C4-2B (cell line): ENCODE results near the gene OR4D11.

Source experiments
- ZFX ChIP-seq: fragments of 450-650 bp; IDR thresholded peaks from 2 replicates; pipeline ENCODE4 v1.6.1; 2017
- TF ChIP-seq, protein P1 (sequence below): fragments of 450-650 bp; conservative IDR thresholded peaks from 2 replicates; pipeline ENCODE4 v1.5.1; 2017; ENCODE audit warnings: mild to moderate bottlenecking

DNA sequence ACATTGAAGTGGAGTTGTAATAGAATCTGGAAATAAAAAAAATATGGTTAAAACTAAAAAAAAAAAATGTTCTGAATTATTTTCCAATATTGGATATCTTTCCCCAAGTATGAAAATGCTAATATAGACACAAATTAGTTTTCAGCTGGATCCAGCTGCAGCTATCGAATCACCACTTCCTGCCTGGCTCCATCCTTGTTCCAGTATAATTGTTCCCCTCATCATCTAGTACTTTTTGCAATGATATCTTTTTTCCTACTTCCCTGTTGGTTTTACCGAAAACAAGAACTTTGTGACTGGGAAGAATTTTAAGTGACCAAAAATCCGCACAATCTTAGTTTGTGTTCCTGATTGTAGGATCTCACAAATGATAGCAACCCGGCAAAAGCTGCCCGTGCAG is 17.4 kb downstream of the OR4D11 start:
- TF ChIP-seq, protein P1, sequence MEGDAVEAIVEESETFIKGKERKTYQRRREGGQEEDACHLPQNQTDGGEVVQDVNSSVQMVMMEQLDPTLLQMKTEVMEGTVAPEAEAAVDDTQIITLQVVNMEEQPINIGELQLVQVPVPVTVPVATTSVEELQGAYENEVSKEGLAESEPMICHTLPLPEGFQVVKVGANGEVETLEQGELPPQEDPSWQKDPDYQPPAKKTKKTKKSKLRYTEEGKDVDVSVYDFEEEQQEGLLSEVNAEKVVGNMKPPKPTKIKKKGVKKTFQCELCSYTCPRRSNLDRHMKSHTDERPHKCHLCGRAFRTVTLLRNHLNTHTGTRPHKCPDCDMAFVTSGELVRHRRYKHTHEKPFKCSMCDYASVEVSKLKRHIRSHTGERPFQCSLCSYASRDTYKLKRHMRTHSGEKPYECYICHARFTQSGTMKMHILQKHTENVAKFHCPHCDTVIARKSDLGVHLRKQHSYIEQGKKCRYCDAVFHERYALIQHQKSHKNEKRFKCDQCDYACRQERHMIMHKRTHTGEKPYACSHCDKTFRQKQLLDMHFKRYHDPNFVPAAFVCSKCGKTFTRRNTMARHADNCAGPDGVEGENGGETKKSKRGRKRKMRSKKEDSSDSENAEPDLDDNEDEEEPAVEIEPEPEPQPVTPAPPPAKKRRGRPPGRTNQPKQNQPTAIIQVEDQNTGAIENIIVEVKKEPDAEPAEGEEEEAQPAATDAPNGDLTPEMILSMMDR, result no peak
- TF ChIP-seq ZFX, result no peak
